GM23338 (cell line): ENCODE measurements around the gene NEO1.

Experiments
- CREB1 ChIP-seq: fragments of 250-450 bp; sonication (Bioruptor Pico); IDR thresholded peaks from 2 replicates; pipeline ENCODE4 v1.5.0; 2020; ENCODE audit warnings: low read depth, mild to moderate bottlenecking, moderate library complexity
- CTCF ChIP-seq, 2 experiments: fragments of 200-600 bp in 1 of 2; sonication (generic) in 1 of 2; conservative IDR thresholded peaks; 2 replicates each; pipeline versions ENCODE4 v1.5.1 to v1.6.1; 2016 to 2017; ENCODE audit warnings: antibody characterized with exemption in 2 of 2, low read depth in 2 of 2, mild to moderate bottlenecking in 2 of 2, moderate library complexity in 1 of 2
- EZH2 ChIP-seq: fragments of 200-600 bp; sonication (generic); IDR thresholded peaks from one replicate; pipeline ENCODE4 v1.8.0; 2017; ENCODE audit warnings: antibody characterized with exemption, mild to moderate bottlenecking, low read depth; ENCODE audit not compliant: unreplicated experiment
- EZH2phosphoT487 ChIP-seq: fragments of 200-600 bp; sonication (generic); IDR thresholded peaks from one replicate; pipeline ENCODE4 v1.8.1; 2018; ENCODE audit warnings: antibody characterized with exemption; ENCODE audit not compliant: unreplicated experiment
- JUNB ChIP-seq: IDR thresholded peaks from one replicate; pipeline ENCODE4 v1.6.1; 2016; ENCODE audit warnings: antibody characterized with exemption; ENCODE audit not compliant: unreplicated experiment
- POLR2AphosphoS5 ChIP-seq: IDR thresholded peaks from 2 replicates; pipeline ENCODE4 v1.6.1; 2016; ENCODE audit warnings: antibody characterized with exemption, low read depth
- REST ChIP-seq: IDR thresholded peaks from one replicate; pipeline ENCODE4 v1.6.1; 2018; ENCODE audit warnings: antibody characterized with exemption; ENCODE audit not compliant: unreplicated experiment
- ZNF114 ChIP-seq: fragments of 250-450 bp; sonication (Bioruptor Pico); IDR thresholded peaks from 2 replicates; pipeline ENCODE4 v1.5.0; 2020; ENCODE audit warnings: mild to moderate bottlenecking, moderate library complexity
- ZNF331 ChIP-seq: fragments of 250-450 bp; sonication (Bioruptor Pico); IDR thresholded peaks from 2 replicates; pipeline ENCODE4 v1.5.0; 2020; ENCODE audit warnings: low read depth, mild to moderate bottlenecking, moderate library complexity
- TF ChIP-seq, protein P1 (sequence below): IDR thresholded peaks from 2 replicates; pipeline ENCODE4 v1.6.1; 2016; ENCODE audit warnings: antibody characterized with exemption
- TF ChIP-seq, protein P2 (sequence below): fragments of 250-450 bp; sonication (Bioruptor Pico); IDR thresholded peaks from 2 replicates; pipeline ENCODE4 v1.5.0; 2020; ENCODE audit warnings: mild to moderate bottlenecking, moderate library complexity

DNA sequence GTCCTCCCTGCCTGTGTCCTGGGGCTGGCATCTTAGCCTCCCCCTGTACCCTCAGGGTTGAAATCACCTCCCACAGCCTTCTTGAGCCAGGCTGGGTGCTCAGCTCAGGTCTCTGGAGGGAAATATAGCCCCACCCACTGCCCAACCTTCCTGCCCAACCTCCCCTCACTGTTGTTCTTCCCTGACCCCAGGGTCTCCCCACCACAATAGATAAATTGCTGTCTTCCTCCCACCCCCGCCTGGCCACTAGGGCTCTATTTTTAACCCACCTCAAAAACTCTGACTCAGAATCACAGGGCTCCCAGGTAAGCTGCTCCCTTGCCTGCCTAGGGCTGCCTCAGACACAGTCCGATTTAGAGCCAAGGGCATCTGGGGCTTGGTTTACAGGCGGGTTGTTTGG, 301.5 kb downstream of the NEO1 start:
- TF ChIP-seq CTCF (conservative IDR thresholded peaks at IDR 0.05; ENCODE audit: low read depth in 2 of 2) = 0 out of 4 replicates have a peak, but pooled peaks of 1 of the 2 experiments have one; percentile 17
- no peak for TF ChIP-seq EZH2phosphoT487
- TF ChIP-seq POLR2AphosphoS5 = no peak
- no peak for TF ChIP-seq REST
- no peak for TF ChIP-seq CREB1 (CRISPR knock-in tag)
- no peak for TF ChIP-seq EZH2
- no peak for TF ChIP-seq JUNB
- TF ChIP-seq, protein P1, sequence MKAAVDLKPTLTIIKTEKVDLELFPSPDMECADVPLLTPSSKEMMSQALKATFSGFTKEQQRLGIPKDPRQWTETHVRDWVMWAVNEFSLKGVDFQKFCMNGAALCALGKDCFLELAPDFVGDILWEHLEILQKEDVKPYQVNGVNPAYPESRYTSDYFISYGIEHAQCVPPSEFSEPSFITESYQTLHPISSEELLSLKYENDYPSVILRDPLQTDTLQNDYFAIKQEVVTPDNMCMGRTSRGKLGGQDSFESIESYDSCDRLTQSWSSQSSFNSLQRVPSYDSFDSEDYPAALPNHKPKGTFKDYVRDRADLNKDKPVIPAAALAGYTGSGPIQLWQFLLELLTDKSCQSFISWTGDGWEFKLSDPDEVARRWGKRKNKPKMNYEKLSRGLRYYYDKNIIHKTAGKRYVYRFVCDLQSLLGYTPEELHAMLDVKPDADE = no peak
- TF ChIP-seq, protein P2, sequence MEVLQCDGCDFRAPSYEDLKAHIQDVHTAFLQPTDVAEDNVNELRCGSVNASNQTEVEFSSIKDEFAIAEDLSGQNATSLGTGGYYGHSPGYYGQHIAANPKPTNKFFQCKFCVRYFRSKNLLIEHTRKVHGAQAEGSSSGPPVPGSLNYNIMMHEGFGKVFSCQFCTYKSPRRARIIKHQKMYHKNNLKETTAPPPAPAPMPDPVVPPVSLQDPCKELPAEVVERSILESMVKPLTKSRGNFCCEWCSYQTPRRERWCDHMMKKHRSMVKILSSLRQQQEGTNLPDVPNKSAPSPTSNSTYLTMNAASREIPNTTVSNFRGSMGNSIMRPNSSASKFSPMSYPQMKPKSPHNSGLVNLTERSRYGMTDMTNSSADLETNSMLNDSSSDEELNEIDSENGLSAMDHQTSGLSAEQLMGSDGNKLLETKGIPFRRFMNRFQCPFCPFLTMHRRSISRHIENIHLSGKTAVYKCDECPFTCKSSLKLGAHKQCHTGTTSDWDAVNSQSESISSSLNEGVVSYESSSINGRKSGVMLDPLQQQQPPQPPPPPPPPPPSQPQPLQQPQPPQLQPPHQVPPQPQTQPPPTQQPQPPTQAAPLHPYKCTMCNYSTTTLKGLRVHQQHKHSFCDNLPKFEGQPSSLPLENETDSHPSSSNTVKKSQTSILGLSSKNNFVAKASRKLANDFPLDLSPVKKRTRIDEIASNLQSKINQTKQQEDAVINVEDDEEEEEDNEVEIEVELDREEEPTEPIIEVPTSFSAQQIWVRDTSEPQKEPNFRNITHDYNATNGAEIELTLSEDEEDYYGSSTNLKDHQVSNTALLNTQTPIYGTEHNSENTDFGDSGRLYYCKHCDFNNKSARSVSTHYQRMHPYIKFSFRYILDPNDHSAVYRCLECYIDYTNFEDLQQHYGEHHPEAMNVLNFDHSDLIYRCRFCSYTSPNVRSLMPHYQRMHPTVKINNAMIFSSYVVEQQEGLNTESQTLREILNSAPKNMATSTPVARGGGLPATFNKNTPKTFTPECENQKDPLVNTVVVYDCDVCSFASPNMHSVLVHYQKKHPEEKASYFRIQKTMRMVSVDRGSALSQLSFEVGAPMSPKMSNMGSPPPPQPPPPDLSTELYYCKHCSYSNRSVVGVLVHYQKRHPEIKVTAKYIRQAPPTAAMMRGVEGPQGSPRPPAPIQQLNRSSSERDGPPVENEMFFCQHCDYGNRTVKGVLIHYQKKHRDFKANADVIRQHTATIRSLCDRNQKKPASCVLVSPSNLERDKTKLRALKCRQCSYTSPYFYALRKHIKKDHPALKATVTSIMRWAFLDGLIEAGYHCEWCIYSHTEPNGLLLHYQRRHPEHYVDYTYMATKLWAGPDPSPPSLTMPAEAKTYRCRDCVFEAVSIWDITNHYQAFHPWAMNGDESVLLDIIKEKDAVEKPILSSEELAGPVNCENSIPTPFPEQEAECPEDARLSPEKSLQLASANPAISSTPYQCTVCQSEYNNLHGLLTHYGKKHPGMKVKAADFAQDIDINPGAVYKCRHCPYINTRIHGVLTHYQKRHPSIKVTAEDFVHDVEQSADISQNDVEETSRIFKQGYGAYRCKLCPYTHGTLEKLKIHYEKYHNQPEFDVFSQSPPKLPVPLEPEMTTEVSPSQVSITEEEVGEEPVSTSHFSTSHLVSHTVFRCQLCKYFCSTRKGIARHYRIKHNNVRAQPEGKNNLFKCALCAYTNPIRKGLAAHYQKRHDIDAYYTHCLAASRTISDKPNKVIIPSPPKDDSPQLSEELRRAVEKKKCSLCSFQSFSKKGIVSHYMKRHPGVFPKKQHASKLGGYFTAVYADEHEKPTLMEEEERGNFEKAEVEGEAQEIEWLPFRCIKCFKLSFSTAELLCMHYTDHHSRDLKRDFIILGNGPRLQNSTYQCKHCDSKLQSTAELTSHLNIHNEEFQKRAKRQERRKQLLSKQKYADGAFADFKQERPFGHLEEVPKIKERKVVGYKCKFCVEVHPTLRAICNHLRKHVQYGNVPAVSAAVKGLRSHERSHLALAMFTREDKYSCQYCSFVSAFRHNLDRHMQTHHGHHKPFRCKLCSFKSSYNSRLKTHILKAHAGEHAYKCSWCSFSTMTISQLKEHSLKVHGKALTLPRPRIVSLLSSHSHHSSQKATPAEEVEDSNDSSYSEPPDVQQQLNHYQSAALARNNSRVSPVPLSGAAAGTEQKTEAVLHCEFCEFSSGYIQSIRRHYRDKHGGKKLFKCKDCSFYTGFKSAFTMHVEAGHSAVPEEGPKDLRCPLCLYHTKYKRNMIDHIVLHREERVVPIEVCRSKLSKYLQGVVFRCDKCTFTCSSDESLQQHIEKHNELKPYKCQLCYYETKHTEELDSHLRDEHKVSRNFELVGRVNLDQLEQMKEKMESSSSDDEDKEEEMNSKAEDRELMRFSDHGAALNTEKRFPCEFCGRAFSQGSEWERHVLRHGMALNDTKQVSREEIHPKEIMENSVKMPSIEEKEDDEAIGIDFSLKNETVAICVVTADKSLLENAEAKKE = no peak
- no peak for TF ChIP-seq ZNF114
- no peak for TF ChIP-seq ZNF331 (CRISPR knock-in tag)
